ENCODE measurements around the gene KDM6A. TPM values are rescaled to one million over a fixed set of nuclear protein-coding genes. Genes with fewer than 3 reads are reported as not detected.
A peak's percentile ranks its signal among the peaks of the same experiment; 100 is the strongest.

KDM6A gene
- total RNA-seq, 1 donor from 2014 or later, result 14.4 TPM

GRCh38 chrX:44952329-44953027, 79.5 kb downstream of the KDM6A start:
- TF ChIP-seq, protein P1, sequence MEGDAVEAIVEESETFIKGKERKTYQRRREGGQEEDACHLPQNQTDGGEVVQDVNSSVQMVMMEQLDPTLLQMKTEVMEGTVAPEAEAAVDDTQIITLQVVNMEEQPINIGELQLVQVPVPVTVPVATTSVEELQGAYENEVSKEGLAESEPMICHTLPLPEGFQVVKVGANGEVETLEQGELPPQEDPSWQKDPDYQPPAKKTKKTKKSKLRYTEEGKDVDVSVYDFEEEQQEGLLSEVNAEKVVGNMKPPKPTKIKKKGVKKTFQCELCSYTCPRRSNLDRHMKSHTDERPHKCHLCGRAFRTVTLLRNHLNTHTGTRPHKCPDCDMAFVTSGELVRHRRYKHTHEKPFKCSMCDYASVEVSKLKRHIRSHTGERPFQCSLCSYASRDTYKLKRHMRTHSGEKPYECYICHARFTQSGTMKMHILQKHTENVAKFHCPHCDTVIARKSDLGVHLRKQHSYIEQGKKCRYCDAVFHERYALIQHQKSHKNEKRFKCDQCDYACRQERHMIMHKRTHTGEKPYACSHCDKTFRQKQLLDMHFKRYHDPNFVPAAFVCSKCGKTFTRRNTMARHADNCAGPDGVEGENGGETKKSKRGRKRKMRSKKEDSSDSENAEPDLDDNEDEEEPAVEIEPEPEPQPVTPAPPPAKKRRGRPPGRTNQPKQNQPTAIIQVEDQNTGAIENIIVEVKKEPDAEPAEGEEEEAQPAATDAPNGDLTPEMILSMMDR (IDR thresholded peaks at IDR 0.05), result no peak
- H3K9me3 Mint-ChIP-seq (ENCODE audit: low read depth), result no peaks in the 10 kb centered on the region
- no peak for DNase-seq (ENCODE audit: low spot score)
- H3K36me3 Mint-ChIP-seq (ENCODE audit: low read depth), result no peaks in the 10 kb centered on the region
- H3K27me3 Mint-ChIP-seq (ENCODE audit: low read depth), result no peaks in the 10 kb centered on the region
- no peak overlapping the region for H3K4me3 Mint-ChIP-seq (ENCODE audit: unreplicated experiment)
- H3K27ac Mint-ChIP-seq (ENCODE audit: unreplicated experiment), result no peak overlapping the region
- H3K4me1 Mint-ChIP-seq (ENCODE audit: low read depth), result peaks cover 21% of the 10 kb centered on the region

- Mint-ChIP-seq H3K27ac (ENCODE audit: unreplicated experiment) (no peak overlapping the region), H3K4me3 (ENCODE audit: unreplicated experiment) (no peak overlapping the region), H3K36me3 (ENCODE audit: low read depth) (no peaks in the 10 kb centered on the region), H3K27me3 (ENCODE audit: low read depth) (no peaks in the 10 kb centered on the region), H3K4me1 (ENCODE audit: low read depth) (peaks cover 21% of the 10 kb centered on the region), H3K9me3 (ENCODE audit: low read depth) (no peaks in the 10 kb centered on the region)
- TF ChIP-seq, protein P1 (IDR thresholded peaks at IDR 0.05), result no peak
- DNase-seq (ENCODE audit: low spot score), result no peak
Observed at GRCh38 chrX:44953734-44954502, 80.9 kb downstream of the KDM6A start.

GRCh38 chrX:44954562-44954961, 81.6 kb downstream of the KDM6A start:
- Mint-ChIP-seq H3K4me1 (ENCODE audit: low read depth) (peaks cover 21% of the 10 kb centered on the region), H3K9me3 (ENCODE audit: low read depth) (no peaks in the 10 kb centered on the region), H3K27me3 (ENCODE audit: low read depth) (no peaks in the 10 kb centered on the region), H3K27ac (ENCODE audit: unreplicated experiment) (peak overlapping the region; percentile 62), H3K36me3 (ENCODE audit: low read depth) (no peaks in the 10 kb centered on the region), H3K4me3 (ENCODE audit: unreplicated experiment) (no peak overlapping the region)
- DNase-seq (ENCODE audit: low spot score), result no peak
- TF ChIP-seq, protein P1 (IDR thresholded peaks at IDR 0.05), result no peak

- TF ChIP-seq, protein P1 (IDR thresholded peaks at IDR 0.05), result no peak
- no peak overlapping the region for H3K27ac Mint-ChIP-seq (ENCODE audit: unreplicated experiment)
- DNase-seq (ENCODE audit: low spot score), result no peak
Observed at GRCh38 chrX:44957848-44958247, 84.9 kb downstream of the KDM6A start.

GRCh38 chrX:44958480-44958879, 85.5 kb downstream of the KDM6A start:
- Mint-ChIP-seq H3K27ac (ENCODE audit: unreplicated experiment) (no peak overlapping the region), H3K4me3 (ENCODE audit: unreplicated experiment) (no peak overlapping the region), H3K27me3 (ENCODE audit: low read depth) (no peaks in the 10 kb centered on the region), H3K4me1 (ENCODE audit: low read depth) (peaks cover 12% of the 10 kb centered on the region), H3K36me3 (ENCODE audit: low read depth) (peaks cover 3% of the 10 kb centered on the region), H3K9me3 (ENCODE audit: low read depth) (no peaks in the 10 kb centered on the region)
- TF ChIP-seq, protein P1 (IDR thresholded peaks at IDR 0.05), result no peak
- DNase-seq (ENCODE audit: low spot score), result no peak

More at GRCh38 chrX:44957848-44958247, 84.9 kb downstream of the KDM6A start:
- Mint-ChIP-seq H3K36me3 (ENCODE audit: low read depth) (no peaks in the 10 kb centered on the region), H3K27me3 (ENCODE audit: low read depth) (no peaks in the 10 kb centered on the region), H3K9me3 (ENCODE audit: low read depth) (no peaks in the 10 kb centered on the region), H3K4me3 (ENCODE audit: unreplicated experiment) (no peak overlapping the region), H3K4me1 (ENCODE audit: low read depth) (peaks cover 12% of the 10 kb centered on the region)

Data from chondrocyte (in vitro differentiated cells).